Uterus (tissue), 4 donors: Measurements from ENCODE around the gene PRPS1. TPM values are rescaled to one million over a fixed set of nuclear protein-coding genes. Genes with fewer than 3 reads are reported as not detected.

Experiments
- DNase-seq, 2 donors: peaks; one replicate each; pipeline ENCODE4 v3.0.0-alpha.2; 2019 to 2020
- H3K27ac ChIP-seq, 2 donors: fragments of 200-600 bp; sonication (generic); 1 replicate in 1 of 2; 2 replicates in 1 of 2; pipeline ENCODE4 v1.5.1; 2016 to 2018
- H3K27me3 ChIP-seq, 2 donors: fragments of 200-600 bp; sonication (generic); one replicate each; pipeline ENCODE4 v1.5.1; 2018 to 2019; ENCODE audit warnings: control low read depth in 1 of 2
- H3K36me3 ChIP-seq, 2 donors: fragments of 200-600 bp; sonication (generic); one replicate each; pipeline ENCODE4 v1.5.1; 2019; ENCODE audit warnings: control low read depth in 1 of 2
- H3K4me1 ChIP-seq, 2 donors: fragments of 200-600 bp; sonication (generic); one replicate each; pipeline ENCODE4 v1.5.1; 2018 to 2019; ENCODE audit warnings: control low read depth in 1 of 2
- H3K4me3 ChIP-seq, 2 donors: fragments of 200-600 bp; sonication (generic); 1 replicate in 1 of 2; 2 replicates in 1 of 2; pipeline ENCODE4 v1.5.1; 2018 to 2019; ENCODE audit warnings: mild to moderate bottlenecking in 1 of 2
- H3K9me3 ChIP-seq, 2 donors: fragments of 200-600 bp; sonication (generic); one replicate each; pipeline ENCODE4 v1.5.1; 2019; ENCODE audit warnings: control low read depth in 1 of 2
- POLR2A ChIP-seq, 2 donors: fragments of 450-650 bp; IDR thresholded peaks; one replicate each; pipeline ENCODE4 v1.6.1; 2016; ENCODE audit warnings: antibody characterized with exemption in 2 of 2, mild to moderate bottlenecking in 1 of 2, moderate library complexity in 1 of 2
- intact Hi-C: fragments of 100-400 bp; cut with DNase I; formaldehyde crosslinking; loops from one replicate; pipeline ENCODE4 v1.15.1; 2023; ENCODE audit warnings: low total_unique reads
- total RNA-seq, 4 donors: library from RNA; depleted of rRNA in 3 of 4; stranded (reverse); fragments of >200 nt in 3 of 4; gene quantifications; one replicate each; pipeline versions ENCODE4 v1.1.0 to v1.2.4, GENCODE V29; 2014 to 2023
- TF ChIP-seq, protein P1 (sequence below), 4 experiments: fragments of 200-600 bp in 2 of 4; fragments of 450-650 bp in 2 of 4; sonication (generic) in 2 of 4; IDR thresholded peaks; one replicate each; pipeline ENCODE4 v1.5.1; 2016 to 2019; ENCODE audit warnings: antibody characterized with exemption in 4 of 4, mild to moderate bottlenecking in 2 of 4, moderate library complexity in 1 of 4
- donor health status: DM: yes; HTN: yes; CAD: no.

PRPS1 gene
- total RNA-seq, 4 donors from 2014 or later, result 20.0 to 34.1 (median 32.2) TPM

DNA sequence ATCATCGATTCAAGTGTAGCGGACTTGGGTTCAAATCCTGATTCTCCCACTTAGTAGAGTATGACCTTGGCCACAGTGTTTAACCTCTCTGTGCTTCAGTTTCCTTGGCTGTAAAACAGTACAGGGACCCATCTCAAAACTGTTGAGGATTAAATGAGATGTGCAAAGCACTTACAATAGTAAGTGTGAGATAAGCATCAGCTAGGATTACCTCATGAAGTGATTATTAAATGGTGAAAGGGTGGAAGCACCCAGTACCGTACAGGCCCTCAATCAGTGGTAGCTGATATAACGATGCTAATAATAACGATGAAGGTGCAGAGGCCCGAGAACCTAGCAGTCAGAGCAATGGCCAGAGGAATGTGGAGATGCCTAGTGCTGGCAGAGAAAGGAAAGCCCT, 45.1 kb downstream of the PRPS1 start:
- H3K4me1 ChIP-seq, result peaks cover 0 to 6% of the 10 kb centered on the region in 2 donors
- H3K4me3 ChIP-seq, result peak overlapping the region in 1 of 2 donors; percentile 1
- no peak for DNase-seq
- H3K27me3 ChIP-seq, result no peaks in the 10 kb centered on the region
- no peak for TF ChIP-seq POLR2A (IDR thresholded peaks at IDR 0.05)
- TF ChIP-seq, protein P1, sequence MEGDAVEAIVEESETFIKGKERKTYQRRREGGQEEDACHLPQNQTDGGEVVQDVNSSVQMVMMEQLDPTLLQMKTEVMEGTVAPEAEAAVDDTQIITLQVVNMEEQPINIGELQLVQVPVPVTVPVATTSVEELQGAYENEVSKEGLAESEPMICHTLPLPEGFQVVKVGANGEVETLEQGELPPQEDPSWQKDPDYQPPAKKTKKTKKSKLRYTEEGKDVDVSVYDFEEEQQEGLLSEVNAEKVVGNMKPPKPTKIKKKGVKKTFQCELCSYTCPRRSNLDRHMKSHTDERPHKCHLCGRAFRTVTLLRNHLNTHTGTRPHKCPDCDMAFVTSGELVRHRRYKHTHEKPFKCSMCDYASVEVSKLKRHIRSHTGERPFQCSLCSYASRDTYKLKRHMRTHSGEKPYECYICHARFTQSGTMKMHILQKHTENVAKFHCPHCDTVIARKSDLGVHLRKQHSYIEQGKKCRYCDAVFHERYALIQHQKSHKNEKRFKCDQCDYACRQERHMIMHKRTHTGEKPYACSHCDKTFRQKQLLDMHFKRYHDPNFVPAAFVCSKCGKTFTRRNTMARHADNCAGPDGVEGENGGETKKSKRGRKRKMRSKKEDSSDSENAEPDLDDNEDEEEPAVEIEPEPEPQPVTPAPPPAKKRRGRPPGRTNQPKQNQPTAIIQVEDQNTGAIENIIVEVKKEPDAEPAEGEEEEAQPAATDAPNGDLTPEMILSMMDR (IDR thresholded peaks at IDR 0.05), result no peak
- intact Hi-C loops, result loop anchor here (5.0 kb wide), 1 partner anchor 104 kb away; the partner anchor contains the start of genes NCBP2L and TSC22D3
- peak overlapping the region; percentile 94 for H3K27ac ChIP-seq
- no peaks in the 10 kb centered on the region for H3K36me3 ChIP-seq
- no peaks in the 10 kb centered on the region for H3K9me3 ChIP-seq

DNA sequence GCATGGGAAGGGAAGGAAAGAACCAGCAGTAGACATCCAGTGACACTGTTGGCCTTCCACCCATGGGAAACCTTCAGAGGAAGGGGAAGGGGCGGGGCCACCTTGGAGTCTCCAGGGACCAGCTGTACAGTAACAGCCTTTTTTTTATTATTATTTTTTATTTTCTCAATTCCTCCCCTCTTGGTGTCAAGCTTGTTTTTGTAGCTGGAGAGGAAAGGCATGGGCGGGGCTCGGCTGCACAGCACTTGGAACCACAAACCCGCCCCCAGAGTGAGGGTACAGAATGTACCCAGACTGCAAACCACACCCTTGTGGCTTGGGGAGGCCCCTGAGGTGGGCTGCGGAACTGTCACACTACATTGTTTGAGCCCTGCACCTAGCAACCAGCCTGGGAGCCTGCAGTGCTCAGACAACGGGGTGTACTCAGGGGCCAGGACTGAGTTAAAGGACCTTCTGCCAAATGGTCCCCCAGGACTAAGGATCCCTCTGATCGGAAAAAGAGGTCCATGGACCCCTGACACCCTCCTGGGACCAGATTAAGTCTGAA, 45.7 kb downstream of the PRPS1 start:
- intact Hi-C loops, result loop anchor here (5.0 kb wide), 1 partner anchor 103 kb away; the partner anchor contains the start of genes NCBP2L and TSC22D3
- peak; percentile 77 to 90 for DNase-seq

DNA sequence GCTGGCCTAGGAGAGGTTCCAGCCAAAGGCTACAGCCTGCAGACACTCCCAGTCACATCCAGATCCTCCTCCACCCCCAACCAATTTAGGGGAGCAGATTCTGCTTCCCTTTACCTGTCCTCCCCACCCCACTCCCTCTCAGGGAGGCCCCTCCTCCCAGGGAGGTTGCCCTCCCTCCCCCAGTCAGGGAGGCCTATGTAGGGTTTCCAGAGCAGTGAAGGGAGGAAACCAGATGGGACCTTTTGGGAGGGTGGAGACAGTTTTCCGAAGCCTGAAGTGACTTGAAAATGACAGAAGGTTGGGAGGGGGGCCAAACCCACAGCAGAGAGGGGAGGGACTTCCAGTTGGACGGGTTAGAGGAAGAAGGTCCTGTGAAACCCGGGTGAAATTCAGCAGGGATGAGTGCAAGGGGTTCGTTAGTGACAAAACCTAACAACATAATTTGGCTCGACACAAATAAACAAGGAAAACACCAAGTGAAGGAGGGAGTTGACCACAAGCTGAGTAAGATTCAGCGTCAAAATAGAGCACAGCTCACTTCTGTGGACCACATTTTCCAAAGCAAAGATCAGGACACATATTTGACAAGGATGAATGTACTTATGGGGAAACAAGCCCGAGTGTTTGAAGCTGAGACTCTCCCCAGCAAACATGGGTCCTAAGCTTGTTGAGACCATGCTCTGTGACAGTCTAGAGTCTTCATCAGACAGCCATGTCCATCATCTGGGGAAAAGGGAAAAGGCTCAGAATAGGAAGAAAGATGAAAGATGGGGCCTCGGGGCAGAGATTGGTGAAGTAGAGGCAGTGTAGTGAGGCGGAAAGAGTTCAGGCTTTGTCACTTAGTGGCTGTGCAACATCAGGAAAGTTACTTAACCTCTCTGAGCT, 46.4 kb downstream of the PRPS1 start:
- no peaks in the 10 kb centered on the region for H3K36me3 ChIP-seq
- peak overlapping the region; percentile 52 to 63 for H3K4me3 ChIP-seq
- TF ChIP-seq POLR2A (IDR thresholded peaks at IDR 0.05), result no peak
- TF ChIP-seq, protein P1 (IDR thresholded peaks at IDR 0.05), result no peak
- H3K4me1 ChIP-seq, result peaks cover 0 to 6% of the 10 kb centered on the region in 2 donors
- peak; percentile 78 to 88 for DNase-seq
- H3K9me3 ChIP-seq, result no peaks in the 10 kb centered on the region
- peak overlapping the region; percentile 94 for H3K27ac ChIP-seq
- intact Hi-C loops, result loop anchor here (5.0 kb wide), 1 partner anchor 103 kb away; the partner anchor contains the start of genes NCBP2L and TSC22D3
- H3K27me3 ChIP-seq, result no peaks in the 10 kb centered on the region

More for the DNA sequence above, 45.7 kb downstream of the PRPS1 start:
- Histone ChIP-seq H3K27me3 (no peaks in the 10 kb centered on the region), H3K9me3 (no peaks in the 10 kb centered on the region), H3K36me3 (no peaks in the 10 kb centered on the region), H3K27ac (peak overlapping the region; percentile 94), H3K4me1 (peaks cover 0 to 6% of the 10 kb centered on the region in 2 donors), H3K4me3 (peak overlapping the region in 1 of 2 donors; percentile 52)
- TF ChIP-seq, protein P1 (IDR thresholded peaks at IDR 0.05), result peak in 1 of 4 experiments; percentile 20
- TF ChIP-seq POLR2A (IDR thresholded peaks at IDR 0.05), result peak in 1 of 2 donors; percentile 27

DNA sequence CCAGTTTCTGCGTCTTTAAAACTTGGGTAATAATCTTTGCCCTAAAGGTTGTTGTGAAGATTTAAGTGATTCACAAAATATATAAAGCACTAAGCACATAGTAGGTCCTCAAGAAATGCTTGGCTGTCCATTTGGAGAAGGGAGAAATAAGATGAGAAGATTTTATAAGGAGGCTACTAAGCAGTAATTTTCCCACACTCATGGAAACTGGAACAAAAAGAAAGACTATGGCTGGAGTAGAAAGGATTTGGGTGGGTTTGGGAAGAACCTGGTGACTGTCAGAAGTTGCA, 47.0 kb downstream of the PRPS1 start:
- peak overlapping the region; percentile 94 for H3K27ac ChIP-seq
- peak overlapping the region; percentile 52 to 63 for H3K4me3 ChIP-seq
- H3K9me3 ChIP-seq, result no peaks in the 10 kb centered on the region
- no peak for DNase-seq
- H3K4me1 ChIP-seq, result peaks cover 0 to 6% of the 10 kb centered on the region in 2 donors
- intact Hi-C loops, result no loop called here
- H3K36me3 ChIP-seq, result no peaks in the 10 kb centered on the region
- H3K27me3 ChIP-seq, result no peaks in the 10 kb centered on the region
- TF ChIP-seq, protein P1 (IDR thresholded peaks at IDR 0.05), result no peak
- no peak for TF ChIP-seq POLR2A (IDR thresholded peaks at IDR 0.05)
